Heart left ventricle (tissue), 13 donors: ENCODE measurements around the gene LRP10.

ENCODE experiments used
- POLR2A ChIP-seq, 2 donors: fragments of 450-650 bp; IDR thresholded peaks; one replicate each; pipeline ENCODE4 v1.6.1; 2017; ENCODE audit warnings: antibody characterized with exemption in 2 of 2, mild to moderate bottlenecking in 2 of 2, moderate library complexity in 2 of 2
- TF ChIP-seq, protein P1 (sequence below), 12 donors: fragments of 200-600 bp; sonication (generic) in 4 of 12; IDR thresholded peaks; one replicate each; pipeline versions ENCODE4 v1.5.0 to v1.8.0; 2018 to 2022; ENCODE audit warnings: antibody characterized with exemption in 12 of 12, mild to moderate bottlenecking in 5 of 12
- donor health status: ischemic (EF 13 %, LVEDD 7.1; RV severe dilation, severe dysfunction).
- donor health status: DM: no; HTN: yes; CAD: no.
- donor health status: DM: no; HTN: no; CAD: no.
- donor health status: ischemic (EF 25% LVEDD 6.9; RV normal size, moderate dysfunction).
- donor health status: ischemic (EF 25% LVEDD 5.7; RV mildly dilated, moderate dysfunction).
- donor health status: ischemic (EF 35%, LVEDD 5.7; RV mildly dilated, moderate dysfunction).
- donor health status: nonischemic (EF 11% LVEDD 7.7; RV severe dilation, severe dysfunction).
- donor health status: DM: yes; HTN: yes; CAD: no.
- donor health status: PGD.
- donor health status: ischemic (EF 29% LVEDD 5.4; RV normal size, mild dysfunction).
- donor health status: nonischemic (EF 23%, LVEDD 6.1; RV moderate dilation, normal function).

DNA sequence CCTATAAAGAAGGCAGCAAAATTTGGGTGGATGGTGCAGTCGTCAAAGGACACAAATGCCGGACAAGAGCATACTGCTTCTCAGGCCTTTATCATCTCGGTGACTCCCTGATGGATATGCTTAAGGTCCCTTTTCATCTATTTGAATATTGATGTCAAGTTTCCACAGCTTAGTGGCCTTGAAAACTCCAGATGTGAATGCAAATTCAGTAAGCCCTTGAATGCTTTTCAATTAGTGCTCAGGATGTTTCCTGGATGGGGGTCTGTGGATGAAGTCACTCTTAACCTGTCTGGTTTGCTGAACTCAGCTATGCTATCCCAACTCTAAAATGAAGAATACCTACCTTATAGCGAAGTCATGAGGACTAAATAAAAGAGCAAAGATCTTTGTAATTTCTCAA, 22.2 kb downstream of the LRP10 start:
- TF ChIP-seq, protein P1, sequence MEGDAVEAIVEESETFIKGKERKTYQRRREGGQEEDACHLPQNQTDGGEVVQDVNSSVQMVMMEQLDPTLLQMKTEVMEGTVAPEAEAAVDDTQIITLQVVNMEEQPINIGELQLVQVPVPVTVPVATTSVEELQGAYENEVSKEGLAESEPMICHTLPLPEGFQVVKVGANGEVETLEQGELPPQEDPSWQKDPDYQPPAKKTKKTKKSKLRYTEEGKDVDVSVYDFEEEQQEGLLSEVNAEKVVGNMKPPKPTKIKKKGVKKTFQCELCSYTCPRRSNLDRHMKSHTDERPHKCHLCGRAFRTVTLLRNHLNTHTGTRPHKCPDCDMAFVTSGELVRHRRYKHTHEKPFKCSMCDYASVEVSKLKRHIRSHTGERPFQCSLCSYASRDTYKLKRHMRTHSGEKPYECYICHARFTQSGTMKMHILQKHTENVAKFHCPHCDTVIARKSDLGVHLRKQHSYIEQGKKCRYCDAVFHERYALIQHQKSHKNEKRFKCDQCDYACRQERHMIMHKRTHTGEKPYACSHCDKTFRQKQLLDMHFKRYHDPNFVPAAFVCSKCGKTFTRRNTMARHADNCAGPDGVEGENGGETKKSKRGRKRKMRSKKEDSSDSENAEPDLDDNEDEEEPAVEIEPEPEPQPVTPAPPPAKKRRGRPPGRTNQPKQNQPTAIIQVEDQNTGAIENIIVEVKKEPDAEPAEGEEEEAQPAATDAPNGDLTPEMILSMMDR (IDR thresholded peaks at IDR 0.05), result no peak
- no peak for TF ChIP-seq POLR2A (IDR thresholded peaks at IDR 0.05)
